Adipose tissue (tissue), 3 donors: ENCODE data around the gene YEATS4. TPM values are rescaled to one million over a fixed set of nuclear protein-coding genes. Genes with fewer than 3 reads are reported as not detected.
"Not testable (repeated sequence)": the region's sequence is repeated elsewhere in the genome, so short reads cannot be mapped to it uniquely, and the experiment has no call there.

Source experiments
- H3K27ac ChIP-seq: one replicate; pipeline ENCODE4 v1.5.1; 2013; ENCODE audit warnings: low read depth, low read length
- whole genome bisulfite sequencing, 3 donors: extraction: QIAGEN DNeasy Blood & Tissue Kit; methylation state at CpG; one replicate each; pipeline ENCODE4 v1.1.7; 2013; 5-methylcytosine and 5-hydroxymethylcytosine counted together
- polyA plus RNA-seq, 3 donors: library from polyadenylated mRNA; stranded (reverse); fragments of 200-250 nt; gene quantifications; one replicate each; pipeline ENCODE4 v1.2.3, GENCODE V29; 2013
- donor health status: healthy with polysubstance abuse.
- donor health status: Bipolar disorder and iron deficiency.
- donor health status: healthy.

Gene YEATS4
- polyA plus RNA-seq, result 10 to 100 TPM; 11.8 to 15.3 (median 12.0) TPM

- WGBS, 3 donors, result 0% methylated on average over 70 of the region's 70 CpGs
- peak within 1 kb of the TSS; percentile 90 for H3K27ac ChIP-seq
Measured at GRCh38 chr12:69359531-69360347, at the start of gene YEATS4. Gene YEATS4 (plus strand): TSS chr12:69359743. CDS start chr12:69359973, 230 bp downstream.

- 96 to 99% (median 98%) methylated on average over 3 of the region's 3 CpGs for WGBS, 3 donors
- H3K27ac ChIP-seq, result no peak overlapping the region
Measured at GRCh38 chr12:69313209-69313608, 46.3 kb upstream of the YEATS4 start.

- H3K27ac ChIP-seq, result not testable (repeated sequence)
Measured at GRCh38 chr12:69316784-69317183, 42.8 kb upstream of the YEATS4 start.

DNA sequence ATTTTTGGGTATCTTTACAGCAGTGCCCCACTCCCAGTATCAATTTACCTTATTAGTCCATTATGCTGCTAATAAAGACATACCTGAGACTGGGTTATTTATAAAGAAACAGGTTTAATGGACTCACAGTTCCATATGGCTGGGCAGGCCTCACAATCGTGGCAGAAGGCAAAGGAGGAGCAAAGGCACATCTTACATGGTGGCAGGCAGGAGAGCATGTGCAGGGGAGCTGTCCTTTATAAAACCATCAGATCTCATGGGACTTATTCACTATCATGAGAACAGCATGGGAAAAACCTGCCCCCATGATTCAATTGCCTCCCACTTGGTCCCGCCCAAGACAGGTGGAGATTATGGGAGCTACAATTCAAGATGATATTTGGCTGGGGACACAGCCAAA lies 42.3 kb upstream of the YEATS4 start:
- 78 to 90% (median 84%) methylated on average over 2 of the region's 2 CpGs for WGBS, 3 donors

DNA sequence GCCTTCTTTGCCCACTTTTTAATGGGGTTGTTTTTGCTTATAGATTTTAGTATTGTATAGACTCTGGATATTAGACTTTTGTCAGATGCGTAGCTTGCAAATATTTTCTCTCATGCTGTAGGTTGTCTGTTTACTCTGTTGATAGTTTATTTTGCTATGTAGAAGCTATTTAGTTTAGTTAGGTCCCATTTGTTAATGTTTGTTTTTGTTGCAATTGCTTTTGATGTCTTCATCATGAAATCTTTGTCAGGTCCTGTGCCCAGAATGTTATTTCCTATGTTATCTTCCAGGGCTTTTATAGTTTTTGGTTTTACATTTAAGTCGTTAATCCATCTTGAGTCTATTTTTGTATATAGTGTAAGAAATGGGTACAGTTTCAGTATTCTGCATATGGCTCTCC lies 41.3 kb upstream of the YEATS4 start:
- WGBS, 3 donors, result 91 to 96% (median 94%) methylated on average over 2 of the region's 2 CpGs
- H3K27ac ChIP-seq, result no peak overlapping the region

More for the DNA sequence above, 42.3 kb upstream of the YEATS4 start:
- H3K27ac ChIP-seq, result not testable (repeated sequence)

GRCh38 chr12:69321351-69321750 lies 38.2 kb upstream of the YEATS4 start:
- 70 to 89% (median 83%) methylated on average over 1 of the region's 1 CpG for WGBS, 3 donors
- H3K27ac ChIP-seq, result no peak overlapping the region

DNA sequence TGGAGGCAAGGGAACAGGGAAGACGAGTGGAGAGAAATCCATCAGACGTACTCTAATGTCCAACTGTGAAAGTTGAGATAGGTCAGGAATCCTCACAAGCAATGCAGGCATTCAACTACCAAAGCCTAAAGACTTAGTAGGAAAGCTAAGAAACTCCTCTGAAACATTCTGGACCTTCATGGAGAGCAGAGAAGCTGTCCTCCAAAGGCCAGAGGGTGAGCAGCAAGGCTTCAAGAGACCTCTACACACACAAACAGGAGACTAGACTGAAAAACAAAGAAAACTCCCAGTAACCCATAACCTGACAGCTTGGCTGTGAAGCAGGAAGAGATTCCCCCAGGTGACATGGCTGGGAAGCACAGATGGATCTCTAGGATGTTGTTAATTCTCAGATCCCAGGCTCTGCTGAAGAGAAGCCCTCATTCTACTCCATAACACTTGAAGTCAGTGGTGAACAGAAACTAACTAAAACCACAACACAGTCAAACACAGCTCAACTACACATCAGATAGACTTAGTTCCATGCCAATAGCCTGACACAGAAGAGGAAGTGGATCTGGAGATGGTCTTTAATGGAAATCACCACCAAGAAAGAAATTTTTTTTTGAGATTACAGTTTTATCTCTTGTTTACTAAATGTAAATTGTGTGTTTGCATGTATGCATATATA lies 34.6 kb upstream of the YEATS4 start:
- 75 to 84% (median 76%) methylated on average over 2 of the region's 2 CpGs for WGBS, 3 donors
- H3K27ac ChIP-seq, result no peak overlapping the region

- WGBS, 3 donors, result 41 to 91% (median 58%) methylated on average over 3 of the region's 3 CpGs
- no peak overlapping the region for H3K27ac ChIP-seq
Measured at GRCh38 chr12:69328426-69328825, 31.1 kb upstream of the YEATS4 start.

GRCh38 chr12:69329669-69330428 lies 29.7 kb upstream of the YEATS4 start:
- 27 to 42% (median 39%) methylated on average over 8 of the region's 8 CpGs for WGBS, 3 donors
- H3K27ac ChIP-seq, result no peak overlapping the region

DNA sequence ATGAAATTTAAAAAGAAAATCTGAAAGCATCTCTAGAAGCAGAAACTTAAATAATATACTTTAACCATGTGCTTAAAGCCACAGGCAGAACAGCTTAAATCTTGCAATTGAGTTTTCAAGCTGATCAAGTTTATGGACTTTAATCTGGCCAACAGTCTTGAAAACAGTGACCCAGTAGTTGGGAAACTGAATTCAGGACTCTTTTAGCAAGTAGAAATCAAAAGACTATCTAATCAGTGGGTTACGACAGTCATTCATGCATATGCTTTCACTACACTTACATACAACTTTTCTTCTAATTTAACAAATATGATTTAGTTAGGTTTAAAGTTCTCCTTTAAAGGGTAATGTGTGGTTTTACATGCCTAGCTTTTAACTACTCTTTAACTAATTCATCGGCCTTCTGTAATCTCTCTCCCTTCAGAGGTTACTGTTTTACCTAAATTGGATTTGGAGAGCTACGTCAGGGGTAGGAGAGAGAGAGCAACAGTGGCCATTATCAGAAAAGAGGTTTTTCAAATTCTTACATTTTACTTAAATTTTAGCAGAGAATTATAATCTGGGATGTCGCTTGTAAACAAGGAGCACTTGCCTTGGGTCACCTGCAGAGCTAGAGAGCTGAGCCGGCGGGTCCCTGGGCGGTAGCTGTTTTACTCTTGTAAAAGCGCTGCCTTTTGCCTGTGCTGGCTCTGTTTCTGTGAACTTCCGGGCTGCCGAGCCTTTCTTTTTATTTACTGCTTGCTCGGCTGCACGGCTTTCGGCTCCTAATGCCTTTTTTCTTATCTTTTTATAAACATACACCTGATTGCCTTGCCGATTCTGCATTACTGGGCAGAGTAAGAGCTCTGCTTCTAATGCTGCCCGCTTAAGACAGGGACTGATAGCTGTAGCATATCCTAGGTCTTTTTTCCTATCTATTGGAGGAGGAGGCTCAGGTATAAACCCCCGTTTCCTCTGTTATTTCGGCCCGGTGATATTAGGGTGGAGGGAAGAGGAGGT lies 28.8 kb upstream of the YEATS4 start:
- no peak overlapping the region for H3K27ac ChIP-seq
- WGBS, 3 donors, result 2 to 6% (median 6%) methylated on average over 18 of the region's 18 CpGs

DNA sequence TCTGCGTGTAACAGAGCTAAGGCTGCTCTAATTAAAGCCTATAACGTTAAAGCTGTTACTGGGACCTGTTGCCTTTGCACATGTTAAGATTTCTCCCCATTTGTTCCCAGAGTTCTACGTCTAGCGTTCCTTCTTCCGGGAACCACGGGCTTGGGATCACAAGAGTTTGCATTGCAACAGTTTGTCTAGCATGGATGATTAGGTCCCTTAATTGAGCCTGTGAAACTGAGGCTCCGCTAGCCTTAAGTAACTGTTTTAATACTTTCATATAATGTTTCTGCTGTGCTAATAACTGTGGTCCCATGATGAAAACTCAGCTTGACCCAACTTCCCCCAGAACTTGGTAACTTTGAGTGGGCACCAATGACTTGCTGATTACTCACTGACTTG lies 28.0 kb upstream of the YEATS4 start:
- WGBS, 3 donors, result 10 to 16% (median 11%) methylated on average over 7 of the region's 7 CpGs
- no peak overlapping the region for H3K27ac ChIP-seq

GRCh38 chr12:69331909-69332684 lies 27.4 kb upstream of the YEATS4 start:
- WGBS, 3 donors, result 39 to 53% (median 46%) methylated on average over 20 of the region's 20 CpGs
- H3K27ac ChIP-seq, result no peak overlapping the region

DNA sequence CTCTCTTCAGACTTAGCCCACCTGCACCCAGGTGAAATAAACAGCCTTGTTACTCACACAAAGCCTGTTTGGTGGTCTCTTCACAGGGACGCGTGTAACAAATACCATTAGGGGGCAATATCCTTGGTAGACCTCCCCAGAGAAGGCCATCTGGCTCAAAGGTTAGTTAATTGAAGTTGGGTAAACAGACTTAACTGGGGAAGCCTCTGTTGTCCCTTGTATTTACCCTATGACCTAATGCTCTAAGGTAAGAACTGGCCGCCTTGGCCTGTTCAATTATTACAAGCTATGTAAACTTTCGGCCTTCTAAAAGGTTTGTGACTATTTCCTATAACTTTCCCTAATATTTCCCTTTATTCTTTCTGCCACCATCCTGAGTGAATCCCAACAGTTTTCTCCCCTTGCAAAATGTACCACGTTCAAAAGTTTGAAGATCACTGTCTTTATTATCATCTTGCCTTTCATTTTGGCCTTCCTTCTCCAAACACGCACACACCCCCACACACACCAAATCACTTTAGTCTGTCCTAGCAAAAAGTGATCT lies 26.7 kb upstream of the YEATS4 start:
- H3K27ac ChIP-seq, result no peak overlapping the region
- WGBS, 3 donors, result 41 to 88% (median 79%) methylated on average over 6 of the region's 6 CpGs

DNA sequence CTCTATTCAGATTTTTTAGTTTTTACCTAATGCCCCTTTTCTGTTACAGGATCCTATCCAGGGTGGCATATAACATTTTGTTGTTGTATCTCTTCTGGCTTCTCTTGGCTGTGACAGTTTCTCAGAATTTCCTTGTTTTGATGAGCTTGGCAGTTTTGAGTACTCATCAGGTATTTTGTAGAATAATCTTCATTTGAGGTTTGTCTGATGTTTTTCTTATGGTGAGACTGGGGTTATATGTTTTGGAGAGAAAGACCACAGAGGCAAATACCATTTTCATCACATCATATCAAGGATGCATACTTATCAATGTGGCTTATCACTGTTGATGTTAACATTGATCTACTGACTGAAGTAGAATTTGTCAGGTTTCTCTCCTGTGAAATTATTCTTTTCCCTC lies 25.4 kb upstream of the YEATS4 start:
- no peak overlapping the region for H3K27ac ChIP-seq

- H3K27ac ChIP-seq, result no peak overlapping the region
- 49 to 85% (median 71%) methylated on average over 2 of the region's 2 CpGs for WGBS, 3 donors
Measured at GRCh38 chr12:69337311-69338090, 22.0 kb upstream of the YEATS4 start.

- 68 to 77% (median 69%) methylated on average over 3 of the region's 3 CpGs for WGBS, 3 donors
- H3K27ac ChIP-seq, result no peak overlapping the region
Measured at GRCh38 chr12:69338120-69338859, 21.3 kb upstream of the YEATS4 start.
